ENCODE measurements around the gene GYS2. TPM values are rescaled to one million over a fixed set of nuclear protein-coding genes. Genes with fewer than 3 reads are reported as not detected.

The GYS2 gene
- total RNA-seq (not detected), polyA plus RNA-seq (under 1 TPM in 1 of 3 donors, not detected in 2; 0.33 TPM)
- long read RNA-seq, donor 1: 0 reads
- long read RNA-seq, donor 2: 0 reads
- long read RNA-seq, donor 3: 0 reads
- long read RNA-seq, donor 4: 0 reads
- long read RNA-seq, donor 5: 0 reads
- long read RNA-seq, donor 6, partial matches to known transcripts: 14 of 14 reads
- long read RNA-seq, donor 6, other reads (novel, unspliced or antisense): 0 of 14 reads
- long read RNA-seq, donor 7: 0 reads
- long read RNA-seq, donor 8: 0 reads
- long read RNA-seq, donor 9: 0 reads
- long read RNA-seq, donor 10: 0 reads

DNA sequence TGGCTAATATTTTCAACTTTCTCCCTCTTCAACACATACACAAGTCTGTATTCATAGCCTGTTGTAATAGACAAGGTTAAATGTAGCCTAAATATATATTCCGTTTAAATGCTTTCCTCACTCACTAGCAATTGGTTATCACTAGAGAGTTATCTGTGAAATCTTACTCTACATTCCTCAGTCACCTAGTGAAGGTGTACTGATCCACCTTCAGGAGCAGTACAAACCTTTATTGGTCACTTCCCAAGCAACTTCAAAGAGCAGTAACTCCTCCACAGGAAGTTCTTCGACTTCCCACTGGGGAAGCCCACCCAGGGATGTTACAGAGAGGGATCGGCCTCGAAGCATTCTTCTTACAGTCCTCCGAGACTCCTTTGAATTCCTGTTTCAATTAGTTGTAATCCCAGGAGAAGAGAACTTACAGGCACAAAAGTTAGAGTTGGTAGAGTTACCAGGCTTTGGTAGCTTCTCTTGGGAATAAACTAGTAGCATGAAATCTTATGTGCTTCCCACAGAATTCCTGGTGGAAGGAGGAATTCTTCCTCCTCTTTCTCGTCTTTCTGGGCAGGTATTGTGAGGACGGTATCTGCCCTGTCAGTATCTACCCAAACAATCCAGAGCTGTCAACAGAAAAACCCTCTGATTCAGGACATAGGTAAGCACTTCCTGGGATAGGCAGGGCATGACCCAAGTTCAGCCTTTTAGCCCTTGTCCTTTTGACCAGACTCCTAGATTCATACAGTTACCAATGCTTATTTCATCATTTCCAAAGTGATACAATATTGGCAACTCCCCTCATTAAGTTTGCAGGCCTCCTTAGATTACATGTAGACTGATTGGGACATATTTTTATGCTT, at the start of gene GYS2:
Gene GYS2, minus strand, starts transcription at position 603 of the 857 bp plus-strand sequence. Its CDS starts 255 bp downstream, at position 348.
- intact Hi-C loops (cut with DNase I; ENCODE audit: low total_unique reads): no loop called here
- Histone ChIP-seq H3K4me3 (no peak within 1 kb of the TSS), H3K9me3 (no peaks in the 10 kb centered on the region), H3K4me1 (peaks cover 0 to 6% (median 0%) of the 10 kb centered on the region in 4 donors), H3K36me3 (no peaks in the 10 kb centered on the region), H3K27me3 (no peaks in the 10 kb centered on the region), H3K27ac (no peak within 1 kb of the TSS)
- 50 to 66% (median 59%) methylated on average over 7 of the region's 7 CpGs for WGBS, 5 donors
- TF ChIP-seq POLR2A (IDR thresholded peaks at IDR 0.05) (no peak), POLR2AphosphoS5 (IDR thresholded peaks at IDR 0.05) (no peak), EP300 (IDR thresholded peaks at IDR 0.05) (no peak)
- TF ChIP-seq, protein P1, sequence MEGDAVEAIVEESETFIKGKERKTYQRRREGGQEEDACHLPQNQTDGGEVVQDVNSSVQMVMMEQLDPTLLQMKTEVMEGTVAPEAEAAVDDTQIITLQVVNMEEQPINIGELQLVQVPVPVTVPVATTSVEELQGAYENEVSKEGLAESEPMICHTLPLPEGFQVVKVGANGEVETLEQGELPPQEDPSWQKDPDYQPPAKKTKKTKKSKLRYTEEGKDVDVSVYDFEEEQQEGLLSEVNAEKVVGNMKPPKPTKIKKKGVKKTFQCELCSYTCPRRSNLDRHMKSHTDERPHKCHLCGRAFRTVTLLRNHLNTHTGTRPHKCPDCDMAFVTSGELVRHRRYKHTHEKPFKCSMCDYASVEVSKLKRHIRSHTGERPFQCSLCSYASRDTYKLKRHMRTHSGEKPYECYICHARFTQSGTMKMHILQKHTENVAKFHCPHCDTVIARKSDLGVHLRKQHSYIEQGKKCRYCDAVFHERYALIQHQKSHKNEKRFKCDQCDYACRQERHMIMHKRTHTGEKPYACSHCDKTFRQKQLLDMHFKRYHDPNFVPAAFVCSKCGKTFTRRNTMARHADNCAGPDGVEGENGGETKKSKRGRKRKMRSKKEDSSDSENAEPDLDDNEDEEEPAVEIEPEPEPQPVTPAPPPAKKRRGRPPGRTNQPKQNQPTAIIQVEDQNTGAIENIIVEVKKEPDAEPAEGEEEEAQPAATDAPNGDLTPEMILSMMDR (IDR thresholded peaks at IDR 0.05): no peak
- no peak for DNase-seq

DNA sequence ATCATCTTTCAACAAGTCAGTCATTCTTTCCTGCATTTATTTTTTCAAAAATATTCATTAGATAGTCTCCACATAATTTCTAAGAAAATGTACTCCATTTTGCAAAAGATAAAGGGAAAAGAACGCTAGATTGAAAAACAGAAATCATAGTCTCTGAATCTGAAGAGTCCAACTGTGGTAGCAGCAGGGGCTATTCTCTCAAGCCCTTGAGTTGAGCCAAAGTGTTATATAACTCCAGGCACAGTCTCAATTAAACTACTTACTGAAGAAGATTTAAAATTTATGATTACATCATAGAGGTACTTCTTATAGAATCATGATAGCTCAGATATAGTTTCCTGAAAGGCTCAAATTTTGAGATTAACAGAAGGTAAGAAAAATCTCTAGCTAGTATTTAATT, 47.2 kb upstream of the GYS2 start:
- no peak overlapping the region for H3K27ac ChIP-seq
- peaks cover 32 to 72% (median 62%) of the 10 kb centered on the region in 4 donors for H3K36me3 ChIP-seq
- intact Hi-C loops (cut with DNase I; ENCODE audit: low total_unique reads): no loop called here
- WGBS, 5 donors: 88 to 98% (median 94%) methylated on average over 1 of the region's 1 CpG
- H3K4me3 ChIP-seq: no peak overlapping the region
- TF ChIP-seq, protein P1 (IDR thresholded peaks at IDR 0.05): no peak
- no peak for TF ChIP-seq POLR2AphosphoS5 (IDR thresholded peaks at IDR 0.05)
- no peak for TF ChIP-seq EP300 (IDR thresholded peaks at IDR 0.05)
- no peak for TF ChIP-seq POLR2A (IDR thresholded peaks at IDR 0.05)
- no peak for DNase-seq
- H3K4me1 ChIP-seq: peaks cover 8 to 65% (median 43%) of the 10 kb centered on the region in 4 donors
- H3K27me3 ChIP-seq: no peaks in the 10 kb centered on the region
- H3K9me3 ChIP-seq: no peaks in the 10 kb centered on the region

DNA sequence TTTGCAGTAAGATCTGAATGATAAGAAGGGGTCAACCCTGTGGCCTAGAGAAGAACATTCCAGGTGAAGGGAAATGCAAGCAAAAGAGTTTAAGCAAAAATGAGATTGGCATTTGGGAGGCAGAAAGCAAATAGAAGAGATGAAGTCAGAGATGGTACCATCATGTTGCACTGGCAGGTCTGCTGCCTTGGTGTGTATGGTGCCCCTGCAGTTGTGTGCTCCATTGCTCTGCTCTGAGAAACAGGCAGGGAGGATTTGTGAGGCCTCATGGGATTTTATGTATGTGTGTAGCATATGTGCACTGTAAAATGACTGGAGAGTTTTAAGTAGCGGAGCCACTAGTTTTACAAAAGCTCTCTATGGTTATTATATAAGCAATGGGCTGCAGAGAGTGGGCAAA, 46.4 kb upstream of the GYS2 start:
- Histone ChIP-seq H3K9me3 (no peaks in the 10 kb centered on the region), H3K27me3 (no peaks in the 10 kb centered on the region), H3K27ac (peak overlapping the region in 3 of 5 donors; percentile 0 to 17 (median 11)), H3K4me1 (peaks cover 4 to 60% (median 38%) of the 10 kb centered on the region in 4 donors), H3K4me3 (no peak overlapping the region), H3K36me3 (peaks cover 35 to 81% (median 70%) of the 10 kb centered on the region in 4 donors)
- DNase-seq: no peak
- WGBS, 5 donors: 94 to 100% (median 97%) methylated on average over 1 of the region's 1 CpG
- TF ChIP-seq POLR2A (IDR thresholded peaks at IDR 0.05) (no peak), POLR2AphosphoS5 (IDR thresholded peaks at IDR 0.05) (no peak), EP300 (IDR thresholded peaks at IDR 0.05) (no peak)
- TF ChIP-seq, protein P1 (IDR thresholded peaks at IDR 0.05): no peak
- intact Hi-C loops (cut with DNase I; ENCODE audit: low total_unique reads): no loop called here

DNA sequence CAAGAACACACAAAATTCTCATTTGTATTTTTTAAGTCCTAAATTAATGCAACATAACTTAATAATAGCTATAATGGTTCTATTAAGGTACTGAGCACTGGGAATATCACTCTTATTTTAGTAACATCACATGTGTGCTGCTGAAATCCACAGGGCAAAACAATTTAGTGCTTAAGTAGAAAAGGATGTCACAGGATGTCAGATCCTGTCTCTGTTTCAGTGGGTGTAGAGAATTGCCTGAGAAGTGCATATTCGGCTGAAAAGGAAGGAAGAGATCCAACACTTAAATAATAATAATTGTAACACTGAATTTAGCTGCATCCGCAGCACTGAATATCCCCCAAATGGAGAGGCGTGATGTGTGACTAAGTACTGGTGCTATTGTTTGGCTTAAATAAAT, 44.4 kb upstream of the GYS2 start:
- Histone ChIP-seq H3K4me3 (no peak overlapping the region), H3K27me3 (no peaks in the 10 kb centered on the region), H3K4me1 (peaks cover 0 to 55% (median 29%) of the 10 kb centered on the region in 4 donors), H3K36me3 (peaks cover 45 to 92% (median 81%) of the 10 kb centered on the region in 4 donors), H3K9me3 (no peaks in the 10 kb centered on the region), H3K27ac (no peak overlapping the region)
- TF ChIP-seq POLR2A (IDR thresholded peaks at IDR 0.05) (no peak), EP300 (IDR thresholded peaks at IDR 0.05) (no peak), POLR2AphosphoS5 (IDR thresholded peaks at IDR 0.05) (no peak)
- TF ChIP-seq, protein P1 (IDR thresholded peaks at IDR 0.05): no peak
- intact Hi-C loops (cut with DNase I; ENCODE audit: low total_unique reads): no loop called here
- DNase-seq: no peak
- 53 to 67% (median 60%) methylated on average over 3 of the region's 3 CpGs for WGBS, 5 donors
